NCI-H1417 treated with DMSO at 0.1 percent for 48 hours (cell line): Measurements from ENCODE around the gene ITGAV.

Experiments
- DNase-seq: peaks from one replicate; lab custom pipeline; 2025; lab: John Stamatoyannopoulos, UW

The ITGAV gene

DNA sequence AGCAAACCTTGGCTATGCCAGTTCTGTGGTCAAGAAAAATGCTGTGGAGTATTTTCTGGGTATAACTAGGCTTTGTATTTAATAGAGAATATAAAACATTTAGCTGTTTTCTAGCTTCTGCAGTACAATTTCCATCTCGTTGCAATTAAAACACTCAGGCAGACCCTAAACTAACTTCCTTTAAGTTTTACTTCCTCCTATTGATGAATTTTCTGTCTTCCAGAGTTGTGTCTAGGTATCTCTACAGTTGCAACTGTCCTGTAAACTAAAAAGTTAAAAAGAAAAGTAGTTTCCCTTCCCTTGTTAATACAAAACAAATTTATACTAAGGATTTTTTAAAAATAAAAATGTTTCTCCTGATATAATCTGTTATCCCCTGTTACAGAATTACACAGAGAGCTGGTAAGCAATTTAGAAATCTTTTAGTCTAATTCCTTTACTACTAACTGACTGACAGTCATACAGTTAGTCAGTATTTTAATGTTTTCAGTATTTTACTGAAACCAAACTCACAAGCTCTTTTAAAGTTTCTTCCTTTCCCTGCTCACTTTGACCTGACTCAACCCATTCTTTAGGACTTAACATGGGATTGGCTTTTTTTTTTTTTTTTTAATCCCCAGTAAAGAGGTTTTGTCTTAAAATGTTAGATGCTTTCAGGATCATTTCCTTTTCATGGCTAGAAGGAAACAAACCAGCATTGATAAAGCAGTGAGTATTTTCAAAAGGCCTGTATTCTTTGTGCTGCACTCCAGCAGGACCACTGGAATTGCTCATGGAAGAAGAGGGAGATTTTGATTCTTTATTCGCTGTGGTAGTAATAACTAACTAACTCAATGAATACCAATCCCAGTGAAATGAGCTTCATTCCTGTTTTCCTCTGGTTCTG lies 22.9 kb downstream of the ITGAV start:
- DNase-seq = no peak

DNA sequence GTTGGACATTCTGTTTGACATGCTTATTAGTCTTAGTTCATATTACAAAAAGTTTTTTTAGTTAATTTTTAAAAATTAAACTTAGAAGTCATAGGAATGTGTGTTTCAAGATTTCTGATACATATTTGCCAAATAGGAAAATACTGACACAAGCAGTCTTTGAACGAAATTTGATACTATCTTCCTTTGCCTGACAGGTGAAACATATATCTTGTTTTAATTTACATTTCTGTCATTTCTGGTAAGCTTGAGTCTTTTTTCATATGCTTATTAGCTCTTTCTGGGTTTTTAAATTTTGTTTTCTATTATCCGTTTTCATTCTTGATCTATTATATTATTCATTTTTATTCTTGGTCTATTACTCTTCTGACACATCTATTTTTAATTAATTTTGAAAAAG lies 24.5 kb downstream of the ITGAV start:
- DNase-seq = no peak

GRCh38 chr2:186617148-186617547 lies 27.3 kb downstream of the ITGAV start:
- no peak for DNase-seq

GRCh38 chr2:186617771-186618170 lies 27.9 kb downstream of the ITGAV start:
- no peak for DNase-seq

DNA sequence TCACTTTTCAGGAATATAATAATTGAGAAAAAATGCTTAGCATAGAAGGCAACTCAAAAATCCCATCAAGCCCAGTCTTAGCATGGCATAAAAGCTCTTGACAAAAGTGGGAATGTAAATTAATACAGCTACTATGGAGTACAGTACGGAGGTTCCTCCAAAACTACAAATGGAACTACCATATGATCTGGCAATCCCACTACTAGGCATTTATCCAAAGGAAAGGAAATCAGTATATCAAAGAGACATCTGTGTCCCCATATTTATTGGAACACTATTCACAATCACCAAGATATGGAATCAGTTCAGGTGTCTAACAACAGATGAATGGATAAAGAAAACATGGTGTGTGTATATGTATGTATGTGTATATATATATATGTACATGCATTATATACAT lies 28.8 kb downstream of the ITGAV start:
- no peak for DNase-seq

DNA sequence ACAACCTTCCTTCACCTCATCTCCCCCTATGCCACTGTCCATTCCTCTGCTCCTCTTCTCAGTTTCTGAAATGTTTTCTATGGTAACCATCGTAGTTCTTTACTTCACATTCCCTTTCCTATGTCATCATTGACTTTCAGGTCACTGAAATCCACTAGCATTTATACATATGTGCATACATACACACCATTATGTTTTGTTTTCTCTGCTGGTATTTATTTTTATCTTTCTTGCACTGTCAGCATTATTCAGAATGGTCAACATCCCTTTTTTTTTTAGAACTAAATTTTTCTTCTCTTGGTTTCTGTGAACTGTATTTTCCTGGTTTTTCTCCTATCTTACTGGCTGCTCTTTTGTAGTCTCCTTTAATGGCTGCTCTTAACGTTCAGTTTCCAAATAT lies 33.2 kb downstream of the ITGAV start:
- DNase-seq = no peak

- no peak for DNase-seq
Observed at GRCh38 chr2:186624276-186624675, 34.4 kb downstream of the ITGAV start.

DNA sequence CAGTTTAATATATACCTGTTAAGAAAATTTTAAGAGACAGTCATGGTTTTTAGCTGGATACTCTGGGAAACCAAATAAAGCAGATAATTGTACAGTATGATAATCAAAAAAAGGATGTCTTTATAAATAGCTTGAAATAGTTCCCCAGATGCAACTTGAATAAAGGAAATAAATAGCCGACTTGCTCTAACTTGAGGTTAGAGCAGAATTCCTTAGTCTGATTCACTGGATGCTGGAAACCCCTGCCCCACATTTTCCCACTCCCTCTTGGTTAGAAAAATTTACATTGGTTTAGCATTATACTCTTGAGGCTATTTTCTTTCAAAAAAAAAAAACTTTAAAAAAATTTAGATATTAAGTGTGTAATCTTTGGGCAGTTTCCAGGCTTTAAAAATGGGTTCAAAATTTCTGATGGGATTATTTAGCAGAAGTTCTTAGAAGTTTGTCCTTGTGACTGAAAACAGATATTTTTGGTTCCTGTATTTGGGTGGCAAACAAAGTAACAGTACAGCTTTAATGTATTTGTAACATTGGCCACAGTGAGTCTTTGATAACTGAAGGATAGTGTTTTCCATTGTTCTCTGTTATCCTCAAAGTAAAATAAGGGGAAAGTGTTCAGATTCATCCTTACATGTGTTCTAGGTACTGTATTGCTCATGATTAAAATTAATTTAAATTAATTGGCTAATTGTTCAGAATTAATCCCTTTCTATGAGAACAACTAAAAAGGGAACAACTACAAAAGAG lies 39.6 kb downstream of the ITGAV start:
- no peak for DNase-seq

GRCh38 chr2:186632417-186632816 lies 42.6 kb downstream of the ITGAV start:
- no peak for DNase-seq

GRCh38 chr2:186634701-186635100 lies 44.8 kb downstream of the ITGAV start:
- DNase-seq = no peak

- no peak for DNase-seq
Observed at GRCh38 chr2:186636800-186637496, 47.1 kb downstream of the ITGAV start.

- DNase-seq = no peak
Observed at GRCh38 chr2:186637497-186637800, 47.6 kb downstream of the ITGAV start.

GRCh38 chr2:186639939-186640338 lies 50.1 kb downstream of the ITGAV start:
- DNase-seq = no peak

GRCh38 chr2:186641132-186641806 lies 51.4 kb downstream of the ITGAV start:
- DNase-seq = no peak

DNA sequence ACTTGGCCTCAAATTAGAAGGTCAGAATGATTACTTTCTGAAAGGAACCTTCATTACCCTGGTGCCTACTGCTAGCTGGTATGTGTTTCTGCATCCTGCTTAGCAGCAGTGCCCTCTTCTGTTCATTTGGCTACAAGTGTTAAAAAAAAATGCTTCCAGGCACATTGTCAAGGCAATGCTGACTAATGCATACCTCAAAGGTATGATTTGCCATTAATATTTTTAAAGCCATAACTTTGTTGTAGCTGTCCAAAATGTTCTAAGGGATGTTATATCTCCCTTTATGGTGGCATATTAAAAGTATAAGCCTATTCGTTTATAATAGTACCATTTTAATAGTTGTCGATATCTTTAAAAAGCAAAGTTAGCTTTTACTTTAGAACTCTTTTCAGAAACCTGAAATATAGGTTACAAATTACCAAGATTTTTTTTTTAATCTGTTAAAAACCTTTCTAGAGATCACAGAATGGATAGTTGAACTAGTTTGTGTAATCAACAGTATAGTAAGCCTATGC lies 52.0 kb downstream of the ITGAV start:
- peak; percentile 21 for DNase-seq

GRCh38 chr2:186644791-186645190 lies 54.9 kb downstream of the ITGAV start:
- no peak for DNase-seq

GRCh38 chr2:186645999-186646398 lies 56.1 kb downstream of the ITGAV start:
- no peak for DNase-seq

DNA sequence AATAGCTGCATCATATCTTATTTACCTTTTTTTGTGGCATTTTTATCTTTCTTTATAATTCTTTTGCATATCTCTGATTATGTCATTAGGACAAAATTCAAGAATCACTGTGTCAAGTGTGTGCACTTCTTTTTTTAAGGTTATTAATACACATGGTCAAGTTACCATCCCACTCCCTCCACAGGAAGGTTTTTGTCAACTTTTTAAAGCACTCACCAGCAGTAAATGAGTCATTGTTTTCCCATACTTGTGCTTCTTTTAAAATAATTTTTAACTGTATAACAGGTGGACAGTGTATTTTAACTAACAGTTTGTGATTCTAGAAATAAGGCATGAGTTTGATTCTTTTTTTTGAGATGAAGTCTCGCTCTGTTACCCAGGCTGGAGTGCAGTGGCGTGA lies 58.3 kb downstream of the ITGAV start:
- no peak for DNase-seq

DNA sequence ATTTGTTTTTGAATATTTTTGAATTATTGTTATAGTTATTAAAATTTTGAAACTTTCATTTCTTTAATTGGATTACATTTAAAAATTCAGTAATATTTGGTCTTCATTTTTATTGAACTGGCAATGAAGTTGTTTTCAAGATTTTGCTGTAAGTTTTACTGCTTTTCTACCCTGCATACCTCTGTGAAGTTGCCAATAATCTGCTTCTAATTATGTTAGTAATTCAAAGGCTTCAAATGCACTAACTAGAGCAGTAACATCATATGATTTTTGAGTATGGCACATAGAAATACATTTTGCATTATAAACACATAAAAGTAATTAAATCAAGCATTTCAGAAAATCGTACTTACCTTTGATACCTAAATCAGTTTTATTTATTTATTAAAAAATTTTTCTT lies 63.7 kb downstream of the ITGAV start:
- DNase-seq = no peak

DNA sequence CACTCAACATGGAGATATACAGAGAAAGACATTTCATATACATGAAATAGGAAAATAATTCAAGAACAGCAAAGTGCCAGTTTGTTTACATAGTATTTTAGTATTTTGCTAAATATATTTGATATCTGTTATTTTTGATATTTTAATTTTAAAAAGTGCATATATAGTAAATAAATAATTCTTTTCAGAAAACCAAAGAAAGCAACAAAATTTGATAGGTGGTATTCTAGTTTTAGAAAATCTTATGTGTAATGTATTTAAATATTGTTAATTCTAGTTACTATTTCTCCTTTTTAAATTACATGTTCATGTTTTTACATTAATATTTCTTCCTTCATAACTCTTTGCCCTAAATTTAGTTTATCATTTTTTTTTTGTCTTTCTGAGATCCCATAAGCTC lies 69.5 kb downstream of the ITGAV start:
- DNase-seq = no peak

- no peak for DNase-seq
Observed at GRCh38 chr2:186664385-186665043, 74.7 kb downstream of the ITGAV start.

- DNase-seq = no peak
Observed at GRCh38 chr2:186669146-186669545, 79.3 kb downstream of the ITGAV start.
